A673 (cell line): ENCODE results near the gene PDE9A. TPM values are rescaled to one million over a fixed set of nuclear protein-coding genes. Genes with fewer than 3 reads are reported as not detected.

Experiments used
- BruUV-seq: library from RNA; stranded (reverse); fragments of 400-500 nt; replicated peaks from 2 replicates; lab custom pipeline; 2021; lab: Mats Ljungman, UMichigan
- CTCF ChIA-PET: fragments of 300-600 bp; sonication (Branson Sonifier 250); formaldehyde crosslinking; loops from one replicate; lab custom pipeline; 2022; ENCODE audit warnings: antibody characterized with exemption; lab: Charles Lee
- POLR2A ChIA-PET: fragments of 300-600 bp; sonication (Branson Sonifier 250); formaldehyde crosslinking; loops from one replicate; lab custom pipeline; 2022; ENCODE audit warnings: antibody characterized with exemption; ENCODE audit not compliant: low non-redundant PET; lab: Charles Lee
- DNase-seq: peaks from one replicate; pipeline ENCODE4 v3.0.0-alpha.2; 2015; ENCODE audit warnings: low spot score
- H3K27ac ChIP-seq: fragments of 200-600 bp; sonication (generic); 2 replicates; pipeline ENCODE4 v1.5.1; 2016; ENCODE audit warnings: mixed run types, low read depth, mild to moderate bottlenecking, mixed read lengths, antibody characterized with exemption, low read length; ENCODE audit not compliant: poor library complexity, severe bottlenecking
- H3K27me3 ChIP-seq: fragments of 200-600 bp; sonication (generic); replicated peaks from 2 replicates; pipeline ENCODE4 v1.6.1; 2017; ENCODE audit warnings: mixed run types, low read depth, mild to moderate bottlenecking, mixed read lengths, antibody characterized with exemption, low read length; ENCODE audit not compliant: insufficient read depth, poor library complexity
- H3K36me3 ChIP-seq: fragments of 200-600 bp; sonication (generic); 2 replicates; pipeline ENCODE4 v1.6.1; 2016; ENCODE audit warnings: mixed run types, mild to moderate bottlenecking, mixed read lengths, antibody characterized with exemption, low read length; ENCODE audit not compliant: insufficient read depth, poor library complexity, severe bottlenecking
- H3K4me1 ChIP-seq: fragments of 200-600 bp; sonication (generic); 2 replicates; pipeline ENCODE4 v1.6.1; 2017; ENCODE audit warnings: mixed run types, mild to moderate bottlenecking, mixed read lengths, antibody characterized with exemption, low read length; ENCODE audit not compliant: insufficient read depth, poor library complexity, severe bottlenecking
- H3K4me3 ChIP-seq: fragments of 200-600 bp; sonication (generic); 2 replicates; pipeline ENCODE4 v1.5.1; 2016; ENCODE audit warnings: low read depth, mixed run types, mild to moderate bottlenecking, mixed read lengths, low read length; ENCODE audit not compliant: poor library complexity, severe bottlenecking
- H3K9me3 ChIP-seq: fragments of 200-600 bp; sonication (generic); 2 replicates; pipeline ENCODE4 v1.6.1; 2016; ENCODE audit warnings: mixed run types, low read depth, mild to moderate bottlenecking, mixed read lengths, antibody characterized with exemption, low read length; ENCODE audit not compliant: poor library complexity, severe bottlenecking
- CTCF ChIP-seq: fragments of 300-800, 200-600 bp; sonication (generic); conservative IDR thresholded peaks from 2 replicates; pipeline ENCODE4 v1.5.1; 2017; ENCODE audit warnings: low read depth, mild to moderate bottlenecking, antibody characterized with exemption, low read length, moderate library complexity, mixed read lengths
- EZH2 ChIP-seq: fragments of 200-600 bp; sonication (generic); IDR thresholded peaks from 2 replicates; pipeline ENCODE4 v1.6.1; 2017; ENCODE audit warnings: borderline replicate concordance, low read depth, mild to moderate bottlenecking, mixed read lengths, antibody characterized with exemption, low read length; ENCODE audit not compliant: poor library complexity, severe bottlenecking
- intact Hi-C: fragments of 100-400 bp; cut with micrococcal nuclease; formaldehyde crosslinking; loops from one replicate; pipeline ENCODE4 v1.10.0; 2022; ENCODE audit not compliant: unreplicated experiment
- total RNA-seq: library from RNA; stranded (reverse); gene quantifications from 2 replicates; pipeline ENCODE4 v1.2.3, GENCODE V29; 2021

The PDE9A gene
- total RNA-seq, 1 experiment from 2014 or later = 14.3 TPM

- ChIA-PET POLR2A (no interaction called here), CTCF (no interaction called here)
- no peak overlapping the region for H3K4me3 ChIP-seq
- intact Hi-C loops = no loop called here
- no peaks in the 10 kb centered on the region for H3K4me1 ChIP-seq
- no peaks in the 10 kb centered on the region for H3K9me3 ChIP-seq
- no peak overlapping the region for H3K27ac ChIP-seq
- DNase-seq = no peak
- H3K36me3 ChIP-seq = no peaks in the 10 kb centered on the region
- no TSS peak for BruUV-seq
- H3K27me3 ChIP-seq = no peaks in the 10 kb centered on the region
- TF ChIP-seq CTCF (no peak), EZH2 (no peak)
Observed at GRCh38 chr21:42642219-42642745, 11.1 kb upstream of the PDE9A start.

- CTCF ChIA-PET = no interaction called here
- no peaks in the 10 kb centered on the region for H3K9me3 ChIP-seq
- no peak overlapping the region for H3K4me3 ChIP-seq
- H3K27me3 ChIP-seq = no peaks in the 10 kb centered on the region
- no TSS peak for BruUV-seq
- intact Hi-C loops = no loop called here
- TF ChIP-seq EZH2 = no peak
- TF ChIP-seq CTCF = no peak
- no peak for DNase-seq
- POLR2A ChIA-PET = interaction anchor here (0.6 kb wide), 1 partner anchor 82 kb away, joined by 4 read pairs; no protein-coding TSS in a partner anchor
- H3K27ac ChIP-seq = no peak overlapping the region
- H3K4me1 ChIP-seq = no peaks in the 10 kb centered on the region
- no peaks in the 10 kb centered on the region for H3K36me3 ChIP-seq
Observed at GRCh38 chr21:42644223-42645208, 8.9 kb upstream of the PDE9A start.

- no peak overlapping the region for H3K4me3 ChIP-seq
- POLR2A ChIA-PET = no interaction called here
- H3K9me3 ChIP-seq = no peaks in the 10 kb centered on the region
- no peaks in the 10 kb centered on the region for H3K36me3 ChIP-seq
- H3K27ac ChIP-seq = no peak overlapping the region
- no peaks in the 10 kb centered on the region for H3K4me1 ChIP-seq
- DNase-seq = no peak
- CTCF ChIA-PET = no interaction called here
- intact Hi-C loops = no loop called here
- no TSS peak for BruUV-seq
- TF ChIP-seq EZH2 = no peak
- TF ChIP-seq CTCF = no peak
- H3K27me3 ChIP-seq = no peaks in the 10 kb centered on the region
Observed at GRCh38 chr21:42645211-42646075, 8.0 kb upstream of the PDE9A start.
